HG02623 (cell line): ENCODE results near the gene SLC48A1.

Source experiments
- ATAC-seq: cut with Tn5 transposase; IDR thresholded peaks from one replicate; pipeline ENCODE4 v1.9.1; 2021; ENCODE audit warnings: moderate library complexity; ENCODE audit not compliant: unreplicated experiment

Gene SLC48A1

GRCh38 chr12:47757840-47758583, 15.0 kb upstream of the SLC48A1 start:
- no peak for ATAC-seq

- ATAC-seq: no peak
Measured at GRCh38 chr12:47758584-47758833, 14.5 kb upstream of the SLC48A1 start.

- peak; percentile 52 for ATAC-seq
Measured at GRCh38 chr12:47758834-47759690, 14.0 kb upstream of the SLC48A1 start, which contains the start of gene RAPGEF3. Gene RAPGEF3, minus strand, starts transcription at chr12:47758880. Its CDS starts 324 bp downstream, at chr12:47758556.

GRCh38 chr12:47762850-47763465, 10.1 kb upstream of the SLC48A1 start:
- ATAC-seq: no peak

- no peak for ATAC-seq
Measured at GRCh38 chr12:47763481-47764346, 9.3 kb upstream of the SLC48A1 start.

- no peak for ATAC-seq
Measured at GRCh38 chr12:47766502-47767215, 6.4 kb upstream of the SLC48A1 start.

- peak; percentile 55 for ATAC-seq
Measured at GRCh38 chr12:47767216-47767724, 5.8 kb upstream of the SLC48A1 start.

GRCh38 chr12:47768323-47768811, 4.7 kb upstream of the SLC48A1 start:
- no peak for ATAC-seq

GRCh38 chr12:47769234-47770085, 3.6 kb upstream of the SLC48A1 start:
- no peak for ATAC-seq

- ATAC-seq: no peak
Measured at GRCh38 chr12:47770086-47770726, 2.8 kb upstream of the SLC48A1 start.

- ATAC-seq: no peak
Measured at GRCh38 chr12:47771304-47771703, 1.7 kb upstream of the SLC48A1 start.

- no peak for ATAC-seq
Measured at GRCh38 chr12:47772094-47772660, 861 bp upstream of the SLC48A1 start.

GRCh38 chr12:47772738-47773061, 338 bp upstream of the SLC48A1 start:
- no peak for ATAC-seq

GRCh38 chr12:47773858-47774580, 981 bp downstream of the SLC48A1 start:
- ATAC-seq: no peak

GRCh38 chr12:47774663-47775062, 1.6 kb downstream of the SLC48A1 start:
- ATAC-seq: no peak

- no peak for ATAC-seq
Measured at GRCh38 chr12:47775100-47775911, 2.3 kb downstream of the SLC48A1 start.
